K562 (cell line): Measurements from ENCODE around the gene CTXND1.
"Not testable (repeated sequence)": the region's sequence is repeated elsewhere in the genome, so short reads cannot be mapped to it uniquely, and the experiment has no call there.

Experiments
- ARID2 ChIP-seq: fragments of 450-650 bp; IDR thresholded peaks from 2 replicates; pipeline ENCODE4 v1.6.1; 2017; ENCODE audit warnings: antibody characterized with exemption, mild to moderate bottlenecking
- BRF1 ChIP-seq: IDR thresholded peaks from 3 replicates; pipeline ENCODE4 v1.6.1; 2011; ENCODE audit warnings: borderline replicate concordance, mild to moderate bottlenecking; ENCODE audit not compliant: insufficient read length; ENCODE audit errors: extremely low read depth
- ELF4 ChIP-seq: fragments of 450-650 bp; formaldehyde crosslinking; IDR thresholded peaks from 2 replicates; pipeline ENCODE4 v1.4.0; 2022; ENCODE audit warnings: missing genetic modification characterization
- ESRRB ChIP-seq: fragments of 250-450 bp; sonication (Bioruptor Pico); IDR thresholded peaks from 2 replicates; pipeline ENCODE4 v1.5.0; 2020; ENCODE audit warnings: mild to moderate bottlenecking, moderate library complexity, borderline replicate concordance
- FOXK2 ChIP-seq, 2 experiments: fragments of 450-650 bp; IDR thresholded peaks in 1 of 2; conservative IDR thresholded peaks in 1 of 2; 2 replicates each; pipeline ENCODE4 v1.6.1; 2016; ENCODE audit warnings: low read depth in 2 of 2, mild to moderate bottlenecking in 1 of 2
- MAFF ChIP-seq: IDR thresholded peaks from 2 replicates; pipeline ENCODE4 v1.6.1; 2012; ENCODE audit warnings: low read length, improper control_type of control experiment
- MTF1 ChIP-seq: fragments of 250-450 bp; sonication (Bioruptor Pico); IDR thresholded peaks from 2 replicates; pipeline ENCODE4 v1.9.0; 2021; ENCODE audit warnings: moderate library complexity, mild to moderate bottlenecking, inconsistent platforms, borderline replicate concordance
- POLR2A ChIP-seq: fragments of 450-650 bp; conservative IDR thresholded peaks from 2 replicates; pipeline ENCODE4 v1.6.1; 2016
- POLR2AphosphoS5 ChIP-seq: IDR thresholded peaks from 2 replicates; pipeline ENCODE4 v1.6.1; 2011; ENCODE audit warnings: mild to moderate bottlenecking, low read depth, low read length, moderate library complexity; ENCODE audit not compliant: control insufficient read depth, insufficient read depth
- TEAD4 ChIP-seq, 2 experiments: sonication (generic) in 1 of 2; formaldehyde crosslinking in 1 of 2; IDR thresholded peaks; 2 replicates each; pipeline versions ENCODE4 v1.6.1 to v1.8.0; 2012 to 2022; ENCODE audit warnings: borderline replicate concordance in 1 of 2, inconsistent platforms in 1 of 2, low read length in 1 of 2, mild to moderate bottlenecking in 1 of 2, missing genetic modification reagents in 1 of 2
- USF1 ChIP-seq: sonication (generic); formaldehyde crosslinking; IDR thresholded peaks from 2 replicates; pipeline ENCODE4 v1.9.0; 2022; ENCODE audit warnings: mild to moderate bottlenecking, missing genetic modification reagents
- ZC3H8 ChIP-seq: fragments of 450-650 bp; IDR thresholded peaks from 2 replicates; pipeline ENCODE4 v1.6.1; 2017
- ZNF644 ChIP-seq: fragments of 200-800 bp; sonication (Bioruptor generic); IDR thresholded peaks from 2 replicates; pipeline ENCODE4 v1.6.1; 2016; ENCODE audit warnings: low read depth, missing genetic modification characterization, missing compliant biosample characterization
- TF ChIP-seq, protein P1 (sequence below), 3 experiments: IDR thresholded peaks in 2 of 3; conservative IDR thresholded peaks in 1 of 3; 2 replicates each; pipeline ENCODE4 v1.5.1; 2011 to 2012; ENCODE audit warnings: low read length in 3 of 3, mild to moderate bottlenecking in 3 of 3, control low read depth in 2 of 3, improper control_type of control experiment in 1 of 3, inconsistent platforms in 1 of 3, low read depth in 1 of 3, mixed read lengths in 1 of 3, moderate library complexity in 1 of 3; ENCODE audit not compliant: insufficient read depth in 2 of 3

GRCh38 chr15:80295777-80296176, 43.8 kb upstream of the CTXND1 start:
- TF ChIP-seq ZC3H8; ZNF644; USF1; ELF4 (CRISPR knock-in tag); ARID2; POLR2AphosphoS5; MTF1 (CRISPR knock-in tag); FOXK2 (conservative IDR thresholded peaks at IDR 0.05 in 1 of 2, IDR thresholded peaks at IDR 0.05 in 1 of 2; ENCODE audit: low read depth in 2 of 2); MAFF; POLR2A; TEAD4 (IDR thresholded peaks at IDR 0.05; ENCODE audit: low read length); TEAD4 (CRISPR knock-in tag; IDR thresholded peaks at IDR 0.05; ENCODE audit: borderline replicate concordance); ESRRB (CRISPR knock-in tag); BRF1: not testable (repeated sequence)
- TF ChIP-seq, protein P1, sequence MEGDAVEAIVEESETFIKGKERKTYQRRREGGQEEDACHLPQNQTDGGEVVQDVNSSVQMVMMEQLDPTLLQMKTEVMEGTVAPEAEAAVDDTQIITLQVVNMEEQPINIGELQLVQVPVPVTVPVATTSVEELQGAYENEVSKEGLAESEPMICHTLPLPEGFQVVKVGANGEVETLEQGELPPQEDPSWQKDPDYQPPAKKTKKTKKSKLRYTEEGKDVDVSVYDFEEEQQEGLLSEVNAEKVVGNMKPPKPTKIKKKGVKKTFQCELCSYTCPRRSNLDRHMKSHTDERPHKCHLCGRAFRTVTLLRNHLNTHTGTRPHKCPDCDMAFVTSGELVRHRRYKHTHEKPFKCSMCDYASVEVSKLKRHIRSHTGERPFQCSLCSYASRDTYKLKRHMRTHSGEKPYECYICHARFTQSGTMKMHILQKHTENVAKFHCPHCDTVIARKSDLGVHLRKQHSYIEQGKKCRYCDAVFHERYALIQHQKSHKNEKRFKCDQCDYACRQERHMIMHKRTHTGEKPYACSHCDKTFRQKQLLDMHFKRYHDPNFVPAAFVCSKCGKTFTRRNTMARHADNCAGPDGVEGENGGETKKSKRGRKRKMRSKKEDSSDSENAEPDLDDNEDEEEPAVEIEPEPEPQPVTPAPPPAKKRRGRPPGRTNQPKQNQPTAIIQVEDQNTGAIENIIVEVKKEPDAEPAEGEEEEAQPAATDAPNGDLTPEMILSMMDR (IDR thresholded peaks at IDR 0.05 in 2 of 3, conservative IDR thresholded peaks at IDR 0.05 in 1 of 3; ENCODE audit: insufficient read depth in 2 of 3, low read depth in 1 of 3, low read length in 3 of 3): not testable (repeated sequence)
